Fibroblast of lung (primary cell): ENCODE measurements around the gene PTGFRN. TPM values are rescaled to one million over a fixed set of nuclear protein-coding genes. Genes with fewer than 3 reads are reported as not detected.

Experiments
- DNase-seq, 2 donors: peaks; one replicate each; pipeline versions ENCODE4 v3.0.0 to v3.0.0-alpha.2; 2010; ENCODE audit warnings: low read depth in 2 of 2
- H2AFZ ChIP-seq: 2 replicates; pipeline ENCODE4 v1.5.1; 2012; ENCODE audit warnings: low read length, control low read depth, inconsistent platforms
- H3K27ac ChIP-seq: 2 replicates; pipeline ENCODE4 v1.5.1; 2011; ENCODE audit warnings: low read length, control low read depth; ENCODE audit not compliant: insufficient read depth
- H3K27me3 ChIP-seq: 2 replicates; pipeline ENCODE4 v1.5.1; 2011; ENCODE audit warnings: mild to moderate bottlenecking, low read length; ENCODE audit not compliant: control insufficient read depth, insufficient read depth
- H3K36me3 ChIP-seq: 2 replicates; pipeline ENCODE4 v1.5.1; 2011; ENCODE audit warnings: low read length; ENCODE audit not compliant: control insufficient read depth, insufficient read depth
- H3K4me1 ChIP-seq: 2 replicates; pipeline ENCODE4 v1.5.1; 2011; ENCODE audit warnings: low read length; ENCODE audit not compliant: control insufficient read depth, insufficient read depth; ENCODE audit errors: extremely low read depth
- H3K4me2 ChIP-seq: 2 replicates; pipeline ENCODE4 v1.5.1; 2011; ENCODE audit warnings: low read length, control low read depth; ENCODE audit not compliant: insufficient read depth; ENCODE audit errors: extremely low read depth
- H3K4me3 ChIP-seq, 4 experiments: fragments of 200-600 bp in 1 of 4; sonication (generic) in 1 of 4; replicated peaks in 1 of 4; 2 replicates each; pipeline ENCODE4 v1.5.1; 2011 to 2016; ENCODE audit warnings: low read length in 4 of 4, low read depth in 3 of 4, mild to moderate bottlenecking in 3 of 4, control low read depth in 2 of 4, inconsistent platforms in 1 of 4, mixed read lengths in 1 of 4; ENCODE audit not compliant: insufficient read depth in 1 of 4; ENCODE audit errors: control extremely low read depth in 1 of 4
- H3K79me2 ChIP-seq: 2 replicates; pipeline ENCODE4 v1.5.1; 2012; ENCODE audit warnings: mild to moderate bottlenecking, low read length, inconsistent platforms; ENCODE audit not compliant: control insufficient read depth, insufficient read depth
- H3K9ac ChIP-seq: 2 replicates; pipeline ENCODE4 v1.5.1; 2011; ENCODE audit warnings: mild to moderate bottlenecking, low read length, control low read depth; ENCODE audit not compliant: insufficient read depth
- H3K9me3 ChIP-seq: 2 replicates; pipeline ENCODE4 v1.5.1; 2012; ENCODE audit warnings: low read depth, low read length; ENCODE audit not compliant: control insufficient read depth, insufficient read depth
- H4K20me1 ChIP-seq: 2 replicates; pipeline ENCODE4 v1.5.1; 2011; ENCODE audit warnings: low read length; ENCODE audit not compliant: control insufficient read depth, insufficient read depth; ENCODE audit errors: extremely low read depth
- CTCF ChIP-seq, 2 donors: IDR thresholded peaks in 1 of 2; conservative IDR thresholded peaks in 1 of 2; 1 replicate in 1 of 2; 2 replicates in 1 of 2; pipeline ENCODE4 v1.5.1; 2011 to 2012; ENCODE audit warnings: low read length in 2 of 2, control low read depth in 1 of 2, inconsistent platforms in 1 of 2, low read depth in 1 of 2, mild to moderate bottlenecking in 1 of 2
- EZH2 ChIP-seq: IDR thresholded peaks from 2 replicates; pipeline ENCODE4 v1.5.1; 2012; ENCODE audit warnings: low read length, control low read depth, mild to moderate bottlenecking; ENCODE audit errors: missing control alignments
- polyA plus RNA-seq, 2 donors: library from polyadenylated mRNA; depleted of rRNA in 1 of 2; stranded (reverse) in 1 of 2; unstranded in 1 of 2; fragments of >200 nt; gene quantifications; 2 replicates each; pipeline ENCODE4 v1.2.1, GENCODE V29; 2011 to 2012; ENCODE audit warnings: missing spikeins in 1 of 2
- total RNA-seq: library from RNA; depleted of rRNA; stranded (reverse); fragments of >200 nt; gene quantifications from 2 replicates; pipeline ENCODE4 v1.2.1, GENCODE V29; 2014

The PTGFRN gene
- total and polyA plus RNA-seq, 2 donors (not counting 1 experiment from before 2014, with no cell fraction given) = 0.72 to 1.2 TPM

- no peaks in the 10 kb centered on the region for H4K20me1 ChIP-seq
- H3K9ac ChIP-seq = no peak overlapping the region
- no peaks in the 10 kb centered on the region for H3K9me3 ChIP-seq
- DNase-seq = no peak
- no peak overlapping the region for H3K4me2 ChIP-seq
- H2AFZ ChIP-seq = no peak overlapping the region
- no peaks in the 10 kb centered on the region for H3K4me1 ChIP-seq
- H3K27ac ChIP-seq = no peak overlapping the region
- TF ChIP-seq CTCF (conservative IDR thresholded peaks at IDR 0.05 in 1 of 2, IDR thresholded peaks at IDR 0.05 in 1 of 2; ENCODE audit: low read depth in 1 of 2, low read length in 2 of 2) = no peak
- no peak for TF ChIP-seq EZH2
- H3K27me3 ChIP-seq = no peaks in the 10 kb centered on the region
- no peak overlapping the region for H3K4me3 ChIP-seq
- no peaks in the 10 kb centered on the region for H3K36me3 ChIP-seq
- no peaks in the 10 kb centered on the region for H3K79me2 ChIP-seq
Observed at GRCh38 chr1:116918714-116919357, 9.1 kb downstream of the PTGFRN start.

GRCh38 chr1:116919802-116920201 is 10.1 kb downstream of the PTGFRN start:
- Histone ChIP-seq H3K9me3 (no peaks in the 10 kb centered on the region), H4K20me1 (no peaks in the 10 kb centered on the region), H3K4me2 (no peak overlapping the region), H3K27me3 (no peaks in the 10 kb centered on the region), H3K36me3 (no peaks in the 10 kb centered on the region), H3K79me2 (no peaks in the 10 kb centered on the region), H2AFZ (no peak overlapping the region), H3K4me1 (no peaks in the 10 kb centered on the region), H3K27ac (no peak overlapping the region), H3K9ac (no peak overlapping the region), H3K4me3 (no peak overlapping the region)
- no peak for TF ChIP-seq EZH2
- no peak for TF ChIP-seq CTCF (conservative IDR thresholded peaks at IDR 0.05 in 1 of 2, IDR thresholded peaks at IDR 0.05 in 1 of 2; ENCODE audit: low read depth in 1 of 2, low read length in 2 of 2)
- DNase-seq = no peak

- no peaks in the 10 kb centered on the region for H3K36me3 ChIP-seq
- no peak overlapping the region for H3K27ac ChIP-seq
- H2AFZ ChIP-seq = no peak overlapping the region
- H3K4me3 ChIP-seq = no peak overlapping the region
- H4K20me1 ChIP-seq = no peaks in the 10 kb centered on the region
- H3K9ac ChIP-seq = no peak overlapping the region
- no peaks in the 10 kb centered on the region for H3K27me3 ChIP-seq
- H3K4me1 ChIP-seq = no peaks in the 10 kb centered on the region
- TF ChIP-seq EZH2 = no peak
- no peak for TF ChIP-seq CTCF (conservative IDR thresholded peaks at IDR 0.05 in 1 of 2, IDR thresholded peaks at IDR 0.05 in 1 of 2; ENCODE audit: low read depth in 1 of 2, low read length in 2 of 2)
- no peak overlapping the region for H3K4me2 ChIP-seq
- no peaks in the 10 kb centered on the region for H3K9me3 ChIP-seq
- no peak for DNase-seq
- no peaks in the 10 kb centered on the region for H3K79me2 ChIP-seq
Observed at GRCh38 chr1:116920211-116920610, 10.5 kb downstream of the PTGFRN start.
